OCI-LY3 (cell line): ENCODE data around the gene SEMA4A.

Source experiments
- H2AFZ ChIP-seq: fragments of 200-600, 300-600 bp; shearing (Covaris generic); 2 replicates; pipeline ENCODE4 v1.6.0; 2014; ENCODE audit warnings: antibody characterized with exemption, low read depth, low read length
- H3K27ac ChIP-seq: fragments of 200-600, 300-600 bp; sonication (generic); 2 replicates; pipeline ENCODE4 v1.5.1; 2014; ENCODE audit warnings: mild to moderate bottlenecking, low read length, moderate library complexity, mixed read lengths
- H3K27me3 ChIP-seq: fragments of 200-600, 300-600 bp; sonication (generic); 2 replicates; pipeline ENCODE4 v1.6.1; 2014; ENCODE audit warnings: low read depth, low read length, mixed read lengths
- H3K36me3 ChIP-seq: fragments of 200-600, 300-600 bp; sonication (generic); replicated peaks from 2 replicates; pipeline ENCODE3; 2014; ENCODE audit warnings: low read depth, low read length, mixed read lengths
- H3K4me1 ChIP-seq: fragments of 300-600, 200-600 bp; sonication (generic); 2 replicates; pipeline ENCODE4 v1.6.1; 2014; ENCODE audit warnings: low read length, mixed read lengths
- H3K4me2 ChIP-seq: fragments of 200-600, 300-600 bp; sonication (generic); 2 replicates; pipeline ENCODE4 v1.6.1; 2014; ENCODE audit warnings: low read length, mixed read lengths
- H3K4me3 ChIP-seq: fragments of 300-600, 200-600 bp; sonication (generic); 2 replicates; pipeline ENCODE4 v1.5.1; 2014; ENCODE audit warnings: antibody characterized with exemption, mild to moderate bottlenecking, low read length, moderate library complexity
- H3K79me2 ChIP-seq: fragments of 300-600, 200-600 bp; shearing (Covaris generic); 2 replicates; pipeline ENCODE4 v1.6.1; 2014; ENCODE audit warnings: mild to moderate bottlenecking, low read length, mixed read lengths
- H3K9ac ChIP-seq: fragments of 300-600, 200-600 bp; shearing (Covaris generic); 2 replicates; pipeline ENCODE4 v1.6.0; 2014; ENCODE audit warnings: mild to moderate bottlenecking, low read length, moderate library complexity
- H3K9me3 ChIP-seq: fragments of 200-600, 300-600 bp; shearing (Covaris generic); 2 replicates; pipeline ENCODE4 v1.6.1; 2014; ENCODE audit warnings: low read length, mixed read lengths; ENCODE audit not compliant: insufficient read depth
- H4K20me1 ChIP-seq: fragments of 200-600, 300-600 bp; sonication (generic); 2 replicates; pipeline ENCODE4 v1.6.1; 2016; ENCODE audit warnings: low read length, mixed read lengths; ENCODE audit not compliant: insufficient read depth
- CTCF ChIP-seq: fragments of 200-600, 300-600 bp; sonication (generic); IDR thresholded peaks from 2 replicates; pipeline ENCODE4 v1.5.1; 2014; ENCODE audit warnings: antibody characterized with exemption, low read length, low read depth
- EZH2phosphoT487 ChIP-seq: fragments of 200-600 bp; shearing (Covaris generic); IDR thresholded peaks from 2 replicates; pipeline ENCODE4 v1.6.1; 2018; ENCODE audit warnings: antibody characterized with exemption, mixed run types, low read depth

SEMA4A gene

GRCh38 chr1:156128308-156128653 is 25.1 kb upstream of the SEMA4A start:
- Histone ChIP-seq H3K4me1 (peaks cover 54% of the 10 kb centered on the region), H3K27me3 (peaks cover 39% of the 10 kb centered on the region), H3K79me2 (no peaks in the 10 kb centered on the region), H3K4me3 (no peak overlapping the region), H2AFZ (no peak overlapping the region), H3K4me2 (no peak overlapping the region), H3K9me3 (no peaks in the 10 kb centered on the region), H3K9ac (no peak overlapping the region), H3K27ac (no peak overlapping the region), H4K20me1 (peaks cover 2% of the 10 kb centered on the region; the same call in 1 of the 2 replicates), H3K36me3 (no peaks in the 10 kb centered on the region)
- no peak for TF ChIP-seq EZH2phosphoT487
- TF ChIP-seq CTCF, result no peak

GRCh38 chr1:156128654-156129597 is 24.5 kb upstream of the SEMA4A start:
- H3K4me2 ChIP-seq, result no peak overlapping the region
- H3K27me3 ChIP-seq, result peaks cover 33% of the 10 kb centered on the region
- H3K27ac ChIP-seq, result no peak overlapping the region
- peaks cover 2% of the 10 kb centered on the region; the same call in 1 of the 2 replicates for H4K20me1 ChIP-seq
- no peak overlapping the region for H3K4me3 ChIP-seq
- H3K36me3 ChIP-seq, result no peaks in the 10 kb centered on the region
- TF ChIP-seq EZH2phosphoT487, result no peak
- TF ChIP-seq CTCF, result no peak
- no peak overlapping the region for H3K9ac ChIP-seq
- peaks cover 47% of the 10 kb centered on the region for H3K4me1 ChIP-seq
- no peak overlapping the region for H2AFZ ChIP-seq
- H3K9me3 ChIP-seq, result no peaks in the 10 kb centered on the region
- H3K79me2 ChIP-seq, result no peaks in the 10 kb centered on the region

- no peak overlapping the region for H3K4me2 ChIP-seq
- H2AFZ ChIP-seq, result no peak overlapping the region
- peak; percentile 98 for TF ChIP-seq CTCF
- no peak for TF ChIP-seq EZH2phosphoT487
- peaks cover 30% of the 10 kb centered on the region for H3K27me3 ChIP-seq
- no peaks in the 10 kb centered on the region for H3K36me3 ChIP-seq
- H3K4me1 ChIP-seq, result peaks cover 38% of the 10 kb centered on the region
- no peaks in the 10 kb centered on the region for H3K9me3 ChIP-seq
- H3K9ac ChIP-seq, result no peak overlapping the region
- H4K20me1 ChIP-seq, result peaks cover 2% of the 10 kb centered on the region; the same call in 1 of the 2 replicates
- no peaks in the 10 kb centered on the region for H3K79me2 ChIP-seq
- no peak overlapping the region for H3K4me3 ChIP-seq
- H3K27ac ChIP-seq, result no peak overlapping the region
Observed at GRCh38 chr1:156129687-156130577, 23.5 kb upstream of the SEMA4A start.

GRCh38 chr1:156130578-156130942 is 22.8 kb upstream of the SEMA4A start:
- no peak overlapping the region for H3K27ac ChIP-seq
- H3K27me3 ChIP-seq, result peaks cover 32% of the 10 kb centered on the region
- peaks cover 36% of the 10 kb centered on the region for H3K4me1 ChIP-seq
- H3K79me2 ChIP-seq, result no peaks in the 10 kb centered on the region
- H4K20me1 ChIP-seq, result no peaks in the 10 kb centered on the region
- H3K9ac ChIP-seq, result no peak overlapping the region
- no peak overlapping the region for H3K4me2 ChIP-seq
- no peaks in the 10 kb centered on the region for H3K36me3 ChIP-seq
- TF ChIP-seq CTCF (no peak), EZH2phosphoT487 (no peak)
- H3K9me3 ChIP-seq, result no peaks in the 10 kb centered on the region
- H3K4me3 ChIP-seq, result no peak overlapping the region
- H2AFZ ChIP-seq, result no peak overlapping the region
